Activated gamma-delta T cell treated with anti-CD3 and anti-CD28 coated beads, Interleukin-2, amount 50 U/mL, for 16 hours (primary cell): ENCODE data around the gene SLC9A9.

Source experiments
- DNase-seq: peaks from one replicate; pipeline ENCODE4 v3.0.0-alpha.2; 2020; ENCODE audit warnings: low read depth

Gene SLC9A9

DNA sequence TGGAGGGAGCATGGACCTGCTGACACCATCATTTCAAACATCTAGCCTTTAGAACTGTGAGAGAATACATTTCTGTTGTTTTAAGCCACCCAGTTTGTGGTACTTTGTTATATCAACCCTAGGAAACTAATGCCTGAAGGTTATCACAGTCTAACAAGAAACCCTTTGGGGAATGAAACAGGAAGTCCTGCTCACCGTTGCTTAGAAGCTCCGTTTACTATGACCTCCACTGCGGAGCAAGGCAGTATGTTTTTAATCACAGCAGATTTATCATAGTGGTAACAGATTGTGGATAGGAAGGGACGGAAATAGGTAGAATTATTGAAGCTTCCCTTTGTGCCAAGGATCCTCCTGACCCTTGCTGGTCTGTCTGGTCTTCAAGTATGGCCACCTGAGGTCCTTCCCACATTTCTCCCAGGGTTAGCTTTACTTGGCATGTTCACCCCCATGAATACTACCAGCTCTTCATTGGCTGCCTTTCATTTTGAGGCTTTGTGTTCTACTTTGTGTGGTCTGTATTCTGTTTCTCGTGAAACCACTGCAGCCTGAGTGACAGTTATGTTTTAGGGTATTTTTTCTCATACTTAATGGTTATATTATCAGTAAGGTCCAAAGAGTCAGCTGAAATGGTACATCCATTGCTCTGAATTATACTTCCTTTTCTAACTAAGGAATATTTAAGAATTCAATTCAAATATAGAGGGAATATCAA lies 527.1 kb downstream of the SLC9A9 start:
- no peak for DNase-seq

DNA sequence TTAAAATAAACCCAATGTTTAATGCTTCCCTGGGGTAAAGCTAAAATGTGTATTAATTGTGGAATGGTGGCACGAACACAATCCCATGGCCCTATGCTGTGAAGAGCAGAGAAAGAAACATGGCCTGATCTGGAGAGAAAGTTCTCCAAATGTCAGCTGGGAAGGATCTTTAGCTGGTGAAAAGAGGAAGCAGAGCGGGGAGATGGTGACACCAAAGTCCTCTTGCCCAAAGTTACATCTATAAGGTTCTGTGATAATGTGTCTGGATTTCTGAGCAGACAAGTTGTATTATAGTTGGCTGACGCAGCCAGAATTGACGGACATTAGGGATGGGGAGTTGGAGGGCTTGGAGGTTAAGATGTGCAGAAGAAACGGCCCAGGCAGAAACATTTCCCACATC lies 532.5 kb downstream of the SLC9A9 start:
- DNase-seq = no peak

DNA sequence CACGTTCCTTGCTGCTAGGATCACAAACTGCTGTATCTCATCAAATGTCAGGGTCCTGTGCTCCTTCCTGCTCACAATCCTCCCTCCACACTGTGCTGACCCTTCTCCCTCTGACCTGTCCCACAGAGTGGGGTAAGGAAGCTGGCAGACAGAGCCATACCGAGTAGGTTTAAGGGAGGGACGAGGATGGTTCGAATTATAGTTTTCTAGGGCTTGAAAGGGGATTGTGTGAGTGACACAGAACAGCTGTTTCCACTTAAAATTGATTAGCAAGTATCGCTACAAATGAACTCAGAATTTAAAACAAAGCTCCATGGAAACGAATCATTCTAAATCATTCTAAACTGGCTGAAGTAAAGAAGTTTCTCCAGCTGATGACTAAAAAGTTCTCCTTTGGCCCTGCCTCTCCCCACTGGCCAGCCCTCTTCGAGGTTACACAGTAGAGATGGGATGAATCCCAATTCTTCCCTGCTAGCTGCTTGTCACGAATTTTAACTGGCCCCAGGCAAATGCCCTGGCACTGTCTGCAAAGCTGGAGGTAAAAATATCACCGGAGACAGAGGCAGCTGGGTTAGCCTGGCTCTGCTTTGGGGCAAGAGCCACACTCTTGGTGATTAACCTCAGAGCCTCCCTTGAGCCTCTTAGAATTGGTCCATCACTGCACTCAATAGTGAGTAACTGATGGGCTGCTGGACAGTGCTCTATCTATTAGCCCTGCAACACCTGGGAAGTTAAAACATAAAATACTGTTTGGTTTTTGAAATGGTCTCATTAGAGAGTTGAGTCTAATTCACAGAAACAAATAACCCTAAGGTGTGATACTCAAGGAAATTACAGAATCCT lies 533.8 kb downstream of the SLC9A9 start:
- DNase-seq = no peak

DNA sequence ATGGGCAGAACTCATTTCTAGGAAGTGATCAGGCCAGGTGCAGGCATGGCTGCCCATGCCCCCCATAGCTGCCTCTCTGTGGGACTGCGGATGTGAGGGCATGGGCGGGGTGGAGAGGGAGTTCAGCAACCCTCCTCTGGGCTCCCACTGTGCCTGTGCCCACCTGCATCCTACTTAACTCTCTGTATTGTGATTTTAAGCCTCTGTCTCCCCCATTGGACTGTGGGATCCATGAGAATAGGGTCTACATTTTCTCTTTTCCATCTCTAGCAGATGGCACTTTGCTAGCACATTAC lies 534.4 kb downstream of the SLC9A9 start:
- no peak for DNase-seq

DNA sequence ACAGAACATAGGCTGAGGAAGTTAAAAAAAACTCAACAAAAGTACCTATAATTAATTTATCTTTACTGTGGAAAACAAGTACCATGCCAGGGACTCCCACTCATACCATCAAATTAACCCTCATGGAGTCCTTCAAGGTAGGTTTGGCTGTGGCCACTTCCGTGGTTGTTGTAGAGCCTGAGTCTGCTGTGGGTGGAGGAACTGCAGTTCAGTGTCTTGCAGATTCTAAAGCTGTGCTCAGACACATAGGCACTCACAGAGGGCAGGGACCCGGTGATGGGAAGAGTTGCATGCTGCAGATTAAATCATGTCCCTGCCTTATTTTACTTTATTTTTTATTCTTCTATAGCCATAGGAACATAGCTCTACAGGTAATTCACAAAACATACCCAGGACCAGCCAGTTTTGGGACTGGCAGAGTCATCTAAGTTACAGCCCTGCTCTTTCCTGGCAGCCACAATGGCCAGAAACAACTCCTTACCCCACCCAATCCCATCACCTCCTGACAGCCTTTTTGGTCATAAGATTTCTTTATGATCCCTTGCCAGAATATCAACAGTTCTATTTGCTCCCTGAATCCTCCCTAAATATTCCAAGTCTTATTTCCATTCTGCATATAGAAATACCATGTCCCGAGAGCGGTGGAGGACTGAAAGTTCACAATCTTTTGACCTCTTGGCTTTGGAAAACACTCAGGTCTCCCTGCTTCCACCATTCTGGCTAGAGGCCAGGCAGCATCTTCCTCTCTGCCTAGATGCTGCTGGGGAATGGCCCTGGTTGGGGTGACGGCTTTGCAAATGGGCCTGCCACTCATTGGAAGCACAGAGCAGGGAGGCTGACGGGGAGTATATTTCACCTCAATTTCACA lies 535.0 kb downstream of the SLC9A9 start:
- no peak for DNase-seq

DNA sequence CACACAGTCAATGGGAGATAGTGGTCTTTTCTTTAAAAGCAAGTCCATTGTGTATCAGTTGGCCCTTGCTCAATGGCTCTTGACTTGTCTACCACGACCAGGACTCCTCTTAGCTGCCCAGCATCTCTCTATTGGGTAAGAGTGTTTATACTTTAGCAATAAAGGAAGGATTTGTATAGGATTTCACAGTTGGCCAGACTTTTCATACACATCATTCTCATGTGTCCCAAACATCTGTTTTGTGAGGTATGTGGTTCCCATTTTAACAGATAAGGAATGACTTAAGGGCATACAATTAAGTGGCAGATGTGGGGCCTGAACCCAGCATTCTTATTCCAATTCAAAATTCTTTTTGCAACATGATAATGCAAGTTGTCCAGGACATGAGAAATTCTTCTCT lies 537.2 kb downstream of the SLC9A9 start:
- no peak for DNase-seq

DNA sequence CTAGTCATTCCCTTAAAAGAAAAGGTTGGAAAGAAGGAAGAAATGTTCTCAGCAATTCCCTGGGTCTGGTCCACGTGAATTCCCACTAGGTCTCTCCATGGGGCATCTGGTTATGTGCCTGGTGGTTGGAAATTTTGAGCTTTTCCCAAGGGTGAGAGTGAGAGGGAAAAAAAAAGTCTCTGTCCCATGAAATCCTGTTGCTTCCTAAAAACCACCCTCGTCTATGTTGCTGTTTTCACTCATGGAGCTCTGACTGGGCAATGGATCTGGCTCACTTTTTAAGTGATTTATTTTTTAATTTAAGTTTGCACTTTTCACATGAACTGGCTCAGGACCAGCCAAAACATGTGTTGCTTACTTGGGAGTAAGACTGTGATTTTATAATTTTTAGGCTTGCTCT lies 538.6 kb downstream of the SLC9A9 start:
- no peak for DNase-seq

DNA sequence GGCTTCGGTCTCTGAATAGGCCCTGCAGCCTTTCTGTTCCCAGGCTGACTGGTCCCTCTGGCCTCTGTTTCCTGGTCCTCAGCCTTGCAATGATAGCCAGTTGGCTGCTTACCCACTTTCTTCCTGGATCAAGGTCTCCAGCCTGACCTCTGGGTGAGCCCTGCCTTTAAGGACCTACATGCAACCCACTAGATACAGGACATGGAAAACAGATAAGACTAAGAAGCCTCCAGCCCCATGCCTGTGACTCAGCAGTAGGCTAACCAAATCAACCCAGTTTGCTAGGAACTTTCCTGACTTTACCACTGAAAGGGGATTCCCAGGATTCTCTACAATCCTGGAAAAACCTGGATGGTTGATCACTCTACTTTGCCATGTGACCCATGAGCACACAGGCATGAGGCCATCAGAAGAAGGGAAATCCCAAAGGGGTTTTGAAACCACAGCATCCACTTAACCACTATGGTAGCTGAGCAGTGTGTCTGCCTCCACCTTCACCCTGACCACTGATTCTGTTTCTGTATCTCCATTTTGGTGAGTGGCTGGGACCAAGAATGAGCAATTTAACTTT lies 540.6 kb downstream of the SLC9A9 start:
- no peak for DNase-seq

DNA sequence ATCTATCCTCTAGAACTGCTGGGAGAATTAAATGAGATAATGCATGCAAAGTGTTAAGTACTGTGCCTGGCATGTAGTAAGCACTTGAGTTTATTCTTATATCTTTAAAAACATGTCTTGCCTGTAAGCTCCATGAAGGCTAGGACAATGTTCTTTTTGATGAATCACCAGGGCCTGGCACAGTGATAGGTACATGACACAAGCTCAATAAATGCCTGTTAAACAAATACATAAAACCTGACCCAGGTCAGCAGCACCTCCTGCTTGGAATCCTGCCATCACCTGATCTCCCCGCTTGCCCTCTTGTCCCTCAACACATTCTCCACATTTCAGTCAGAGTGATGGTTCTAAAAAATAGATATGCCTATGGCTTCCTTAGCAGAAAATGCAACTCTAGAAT lies 541.9 kb downstream of the SLC9A9 start:
- DNase-seq = no peak

DNA sequence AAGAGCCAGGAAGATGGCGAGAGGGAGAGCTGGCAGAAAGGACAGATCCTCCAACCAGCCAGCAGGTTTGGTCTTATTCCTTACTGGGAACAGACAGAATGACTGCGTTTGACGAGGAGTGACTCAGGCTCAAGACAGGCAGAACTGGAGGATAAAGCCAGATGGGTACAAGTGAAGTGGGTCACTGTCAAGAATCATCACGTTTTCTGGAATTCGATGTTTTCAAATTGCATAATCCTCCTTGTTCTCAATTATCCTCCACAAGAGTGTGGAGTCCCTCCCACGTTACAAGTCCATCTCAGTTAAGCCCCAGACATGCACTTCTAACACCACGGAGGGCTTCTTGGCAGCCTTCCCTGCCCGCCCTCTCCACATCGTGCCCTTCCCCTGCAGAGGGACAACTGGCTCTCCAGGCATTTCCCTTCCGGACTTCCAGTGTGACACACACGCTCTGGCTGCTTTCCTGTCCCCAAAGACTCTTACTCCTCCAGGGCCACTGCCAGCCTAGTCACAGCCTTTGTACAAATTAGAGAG lies 545.6 kb downstream of the SLC9A9 start:
- DNase-seq = no peak

DNA sequence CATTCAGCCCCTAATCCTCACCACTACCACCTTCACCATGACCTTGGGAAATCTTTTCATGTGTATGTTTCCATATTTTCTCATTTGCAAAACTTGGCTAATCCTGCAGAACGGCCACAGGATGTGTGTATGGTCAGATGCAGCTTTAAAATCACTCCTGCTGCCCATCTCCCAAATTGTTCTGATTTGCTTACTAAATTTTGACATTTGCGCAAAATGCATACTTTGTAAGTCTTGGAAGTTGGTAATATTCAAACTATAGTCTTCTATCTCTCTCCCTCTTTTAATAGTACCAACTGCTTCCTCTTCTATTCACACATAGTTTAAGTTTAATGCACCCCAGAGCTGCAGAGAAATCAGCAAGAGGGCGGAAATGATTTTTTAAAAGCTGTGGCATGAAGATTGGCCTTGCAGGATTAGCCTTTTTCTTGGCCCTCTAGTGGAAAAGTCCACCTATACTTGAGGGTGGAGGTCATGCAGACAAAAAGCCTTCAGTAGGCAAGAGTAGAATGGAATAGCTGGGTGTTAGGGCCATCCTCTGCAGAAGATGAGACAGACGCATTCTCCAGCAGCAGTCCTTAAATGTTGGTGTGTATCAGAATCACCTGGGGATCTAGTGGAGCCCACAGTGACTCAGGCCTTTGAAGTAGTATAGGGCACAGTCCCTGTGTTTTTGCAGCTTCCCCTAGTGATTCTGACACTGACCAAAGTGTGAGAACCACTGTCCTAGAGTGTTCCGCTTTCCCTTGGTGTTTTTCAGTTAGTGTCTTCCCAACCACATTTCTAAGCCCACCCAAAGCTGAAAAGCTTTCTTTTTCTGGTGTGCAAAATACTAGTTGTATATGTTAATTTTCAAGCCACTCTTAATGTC lies 547.0 kb downstream of the SLC9A9 start:
- no peak for DNase-seq

DNA sequence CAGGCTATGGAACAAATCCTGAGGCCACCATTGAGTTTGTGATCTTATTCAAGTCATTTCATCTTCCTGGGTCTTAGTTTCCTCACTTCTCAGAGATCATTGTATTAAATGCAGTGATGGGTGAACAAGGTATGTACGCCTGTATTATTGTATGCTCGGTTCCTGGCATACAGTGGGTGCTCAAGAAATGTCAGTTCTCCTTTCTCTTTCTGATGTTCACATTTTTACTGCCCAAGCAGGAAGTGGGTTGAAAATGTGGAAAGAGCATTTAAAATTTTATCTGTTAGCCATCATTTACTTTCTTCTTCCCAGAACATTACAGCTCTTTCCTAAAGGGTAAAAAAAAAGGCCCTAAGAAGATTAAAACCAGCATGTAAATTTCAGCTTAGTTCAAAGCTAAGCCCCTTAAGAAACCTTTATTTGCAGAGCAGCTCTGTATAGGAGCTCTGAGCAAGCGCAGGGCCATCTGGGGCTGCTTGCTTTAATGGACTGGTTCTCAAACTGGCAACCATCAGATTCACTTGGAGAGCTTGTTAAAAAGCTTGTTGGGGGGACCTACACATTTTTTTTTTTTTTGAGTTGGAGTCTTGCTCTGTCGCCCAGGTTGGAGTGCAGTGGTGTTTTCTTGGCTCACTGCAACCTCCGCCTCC lies 549.3 kb downstream of the SLC9A9 start:
- DNase-seq = no peak

DNA sequence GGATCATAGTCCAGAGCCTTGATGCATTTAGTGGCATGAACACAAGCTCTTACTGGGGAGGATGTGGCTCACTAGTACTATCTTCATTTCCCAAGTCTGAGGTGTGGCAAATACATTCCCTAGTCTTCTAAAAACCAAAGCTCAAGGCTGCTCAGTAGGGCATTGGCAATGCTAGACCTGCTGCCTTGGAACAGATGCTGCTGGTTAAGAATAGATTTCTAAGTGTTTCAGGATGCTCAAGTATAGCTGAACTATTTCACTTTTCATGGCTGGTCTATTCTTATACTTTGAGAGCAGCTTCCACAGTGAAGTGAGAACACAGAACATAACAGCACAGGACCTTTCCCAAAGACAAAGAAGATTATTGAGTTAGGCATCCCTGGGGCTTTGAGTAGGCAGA lies 549.9 kb downstream of the SLC9A9 start:
- no peak for DNase-seq

DNA sequence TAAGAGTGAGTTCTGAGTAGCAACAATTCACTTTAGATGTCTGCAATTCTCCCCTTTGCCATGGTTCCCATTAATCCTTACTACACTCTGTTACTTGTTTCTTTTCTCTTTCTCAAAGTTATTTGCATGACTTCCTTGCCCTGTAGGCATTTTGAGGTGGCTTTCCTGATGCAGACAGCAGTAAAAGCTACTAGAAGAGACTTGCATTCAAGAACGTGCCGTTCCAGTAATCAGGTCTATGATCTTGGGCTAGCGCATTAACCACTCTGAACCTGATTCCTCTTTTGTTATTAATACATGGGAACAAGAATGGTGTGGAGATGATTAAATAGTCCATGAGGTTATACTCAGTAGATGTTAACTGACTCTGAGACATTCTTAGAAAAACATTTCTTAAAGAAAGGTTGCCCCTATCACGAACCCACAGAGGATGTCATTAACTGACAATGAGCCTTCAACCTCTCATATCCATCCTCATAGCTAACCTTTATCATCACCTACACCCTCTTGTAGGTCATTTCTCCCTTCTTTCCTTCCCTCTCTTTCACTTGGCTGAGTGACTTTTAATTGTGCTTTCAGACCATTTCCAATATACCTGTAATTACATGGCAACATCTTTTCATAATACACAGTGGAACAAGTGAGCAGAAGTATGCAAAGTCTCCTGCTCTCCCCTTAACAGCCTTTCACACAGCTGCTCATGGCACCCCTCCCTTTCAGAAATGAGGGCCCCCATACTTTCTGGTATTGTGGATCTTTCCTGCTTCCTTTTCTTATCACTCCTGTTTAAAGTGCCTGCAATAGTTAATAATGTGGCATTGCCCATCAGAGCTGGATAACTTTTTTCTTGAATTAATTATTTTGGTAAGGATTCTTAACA lies 552.8 kb downstream of the SLC9A9 start:
- DNase-seq = no peak

DNA sequence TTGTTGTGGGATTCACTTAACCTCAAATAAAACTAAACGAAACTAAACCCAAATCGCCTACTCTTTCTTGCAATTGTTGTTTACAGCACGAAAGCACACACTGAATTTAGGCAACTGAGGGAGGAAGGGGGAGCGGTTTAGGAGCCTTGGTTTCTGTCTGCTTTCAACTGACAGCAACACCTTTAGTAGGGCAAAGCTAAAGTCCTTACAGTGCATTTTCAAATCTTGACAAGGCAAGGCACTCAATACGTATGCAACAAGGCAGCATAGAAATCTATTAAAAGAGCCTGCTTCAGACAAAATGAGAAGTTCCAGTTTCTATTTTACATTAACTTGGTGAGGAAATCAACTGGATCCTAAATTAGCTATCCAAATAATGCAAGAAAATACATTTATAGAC lies 554.1 kb downstream of the SLC9A9 start:
- no peak for DNase-seq

DNA sequence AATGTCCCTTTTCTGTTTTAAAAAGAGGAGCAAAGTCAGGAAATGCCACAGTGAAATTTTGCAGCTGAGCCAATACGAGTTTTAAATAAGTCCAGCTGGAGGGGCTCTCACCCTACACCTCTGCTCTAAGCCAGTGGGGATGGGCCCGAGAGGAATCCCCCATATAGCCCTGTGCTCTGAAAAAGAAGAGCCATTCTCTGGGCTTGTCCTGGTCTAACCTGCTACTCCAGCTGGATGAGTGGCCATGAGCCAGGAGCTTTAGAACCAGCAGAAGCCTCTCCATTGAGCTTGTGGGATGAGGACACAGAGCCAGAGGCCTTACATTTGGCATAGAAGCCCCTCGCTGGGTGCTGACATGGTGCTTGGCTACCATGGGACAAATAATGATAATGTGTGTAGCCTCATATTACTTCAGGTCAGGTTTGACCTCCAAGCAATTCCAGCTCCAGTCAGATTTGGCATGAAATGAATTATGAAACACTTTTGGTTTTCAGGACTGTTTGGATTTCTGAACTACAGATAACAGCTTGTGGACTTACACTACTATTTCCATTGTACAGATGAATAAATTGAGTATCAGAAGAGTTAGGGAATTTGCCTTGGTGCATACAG lies 556.3 kb downstream of the SLC9A9 start:
- DNase-seq = no peak

DNA sequence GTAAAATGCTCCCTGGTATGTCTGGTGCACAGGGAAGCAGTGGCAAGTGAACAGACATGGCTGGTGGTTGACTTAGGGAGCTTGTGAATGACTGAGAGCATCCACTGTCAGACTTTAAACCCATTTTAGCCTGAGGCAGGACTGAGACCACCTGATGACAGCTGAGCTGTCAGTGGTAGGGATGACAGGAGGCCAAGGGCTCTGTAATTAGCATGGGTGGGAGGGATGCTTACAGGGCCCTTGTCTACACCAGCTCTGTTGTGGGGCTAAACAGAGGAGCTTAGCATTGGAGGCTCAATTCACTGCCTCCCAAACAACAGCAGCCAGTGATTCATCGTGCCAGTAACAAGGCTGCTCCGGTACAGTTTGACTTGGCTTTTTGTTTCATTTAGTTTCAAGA lies 559.3 kb downstream of the SLC9A9 start:
- no peak for DNase-seq

DNA sequence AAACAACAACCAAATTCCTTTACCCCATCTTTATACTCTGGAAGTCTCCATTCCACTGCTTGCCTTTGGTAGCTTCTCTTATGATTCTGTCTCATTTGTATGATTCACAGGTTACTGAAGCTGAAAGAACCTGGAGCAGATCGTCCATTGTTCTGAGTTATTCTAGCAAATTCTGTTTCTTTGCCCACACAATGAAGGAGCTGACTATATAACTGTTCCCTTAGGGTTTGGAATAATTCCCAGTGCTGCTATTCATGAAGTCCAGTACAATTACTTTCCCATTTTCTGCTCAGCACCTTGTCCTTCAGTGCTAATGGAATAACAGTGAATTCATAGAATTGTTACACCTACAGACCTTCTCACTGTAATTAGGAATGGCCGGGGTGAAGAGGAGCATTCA lies 560.9 kb downstream of the SLC9A9 start:
- no peak for DNase-seq

DNA sequence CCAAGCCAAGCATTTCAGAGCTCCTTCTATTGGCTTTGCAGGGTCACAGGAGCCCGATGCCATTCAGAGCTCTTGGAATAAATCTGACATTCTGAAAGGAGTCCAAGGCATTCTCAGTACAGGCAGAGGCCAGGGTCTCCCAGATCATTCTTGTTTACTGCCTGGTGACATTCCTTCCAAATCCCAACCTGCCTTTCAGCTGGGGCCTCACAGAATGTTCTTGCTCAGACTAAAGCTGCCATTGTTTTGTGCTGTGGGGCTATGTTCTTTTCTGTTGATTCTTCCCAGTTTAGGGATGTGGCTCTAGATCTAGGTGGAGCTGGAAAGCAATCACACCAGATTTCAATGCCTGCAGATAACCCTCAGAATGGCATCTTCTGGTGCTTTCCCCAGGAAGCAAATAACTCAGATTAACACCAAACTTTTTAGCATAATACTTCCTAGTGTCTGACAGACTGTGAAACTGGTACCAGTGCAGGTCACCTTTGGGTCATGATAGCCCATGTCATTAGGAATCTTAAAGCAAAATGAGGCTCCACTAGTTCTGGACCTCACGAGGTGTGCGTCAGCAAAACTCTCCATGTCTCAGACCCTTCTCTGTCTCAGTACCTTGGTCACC lies 561.8 kb downstream of the SLC9A9 start:
- DNase-seq = no peak
